A549 (cell line): ENCODE data around the gene WTIP. TPM values are rescaled to one million over a fixed set of nuclear protein-coding genes. Genes with fewer than 3 reads are reported as not detected.

ENCODE experiments used
- ATAC-seq, 2 experiments: fragments of 200-7000 bp in 1 of 2; fragments of >200 bp in 1 of 2; cut with Nextera tagmentation in 1 of 2; cut with Tn5 transposase in 1 of 2; 3 replicates each; pipeline versions ENCODE4 v1.8.0 to v1.9.1; 2018 to 2020; ENCODE audit warnings: mild to moderate bottlenecking in 1 of 2, moderate library complexity in 1 of 2
- CTCF ChIA-PET: fragments of 300-600 bp; sonication (Branson Sonifier 250); formaldehyde crosslinking; extraction: SDS; loops from one replicate; lab custom pipeline; 2021; ENCODE audit warnings: antibody characterized with exemption, inconsistent platforms; lab: Yijun Ruan, JAX
- POLR2A ChIA-PET: fragments of 350-600 bp; formaldehyde crosslinking; extraction: SDS; loops from one replicate; lab custom pipeline; 2021; ENCODE audit warnings: antibody characterized with exemption, inconsistent platforms; lab: Yijun Ruan, JAX
- DNase-seq, 2 experiments: peaks; one replicate each; pipeline versions ENCODE4 v3.0.0 to v3.0.0-alpha.2; 2011 to 2016; ENCODE audit warnings: low read depth in 1 of 2, low spot score in 1 of 2
- FAIRE-seq: peaks from 2 replicates; lab custom pipeline; 2011; peaks lifted over from hg19 to GRCh38; lab: Jason Lieb, UNC
- H3K27ac ChIP-seq, 2 experiments: fragments of >200 bp; sonication (Bioruptor Twin); formaldehyde crosslinking; 3 replicates each; pipeline ENCODE4 v1.5.1; 2016 to 2017
- H3K4me1 ChIP-seq: fragments of >200 bp; sonication (Bioruptor Twin); formaldehyde crosslinking; 3 replicates; pipeline ENCODE4 v1.6.1; 2016
- H3K4me2 ChIP-seq: fragments of >200 bp; sonication (Bioruptor Twin); formaldehyde crosslinking; 3 replicates; pipeline ENCODE4 v1.6.1; 2016
- H3K4me3 ChIP-seq: fragments of >200 bp; sonication (Bioruptor Twin); formaldehyde crosslinking; 3 replicates; pipeline ENCODE4 v1.5.1; 2016
- H3K9me3 ChIP-seq: fragments of >200 bp; sonication (Bioruptor Twin); formaldehyde crosslinking; 3 replicates; pipeline ENCODE4 v1.6.1; 2016
- CBX2 ChIP-seq: fragments of 200-600 bp; sonication (generic); IDR thresholded peaks from 2 replicates; pipeline ENCODE4 v1.6.1; 2016; ENCODE audit warnings: low read depth, mild to moderate bottlenecking, borderline replicate concordance
- CHD2 ChIP-seq: fragments of 150-350 bp; IDR thresholded peaks from 2 replicates; pipeline ENCODE4 v1.6.1; 2014; ENCODE audit warnings: low read length; ENCODE audit not compliant: partially characterized antibody
- EHF ChIP-seq: fragments of 250-450 bp; sonication (Bioruptor Pico); IDR thresholded peaks from 2 replicates; pipeline ENCODE4 v1.5.0; 2020; ENCODE audit warnings: mild to moderate bottlenecking
- EHMT2 ChIP-seq: fragments of 200-600 bp; sonication (generic); IDR thresholded peaks from 2 replicates; pipeline ENCODE4 v1.6.1; 2016; ENCODE audit warnings: antibody characterized with exemption, low read depth, mild to moderate bottlenecking, moderate library complexity
- EP300 ChIP-seq, 2 experiments: fragments of >200 bp; sonication (Bioruptor Twin); formaldehyde crosslinking; IDR thresholded peaks; 2 replicates in 1 of 2; 3 replicates in 1 of 2; pipeline ENCODE4 v1.6.1; 2016 to 2017
- ESRRA ChIP-seq: fragments of 150-350 bp; IDR thresholded peaks from 2 replicates; pipeline ENCODE4 v1.6.1; 2014; ENCODE audit warnings: mild to moderate bottlenecking, low read length, borderline replicate concordance
- FOXS1 ChIP-seq: fragments of 250-450 bp; sonication (Bioruptor Pico); IDR thresholded peaks from 2 replicates; pipeline ENCODE4 v1.5.0; 2020; ENCODE audit warnings: mild to moderate bottlenecking, moderate library complexity
- HDAC2 ChIP-seq: fragments of 200-600 bp; sonication (generic); IDR thresholded peaks from 2 replicates; pipeline ENCODE4 v1.6.1; 2016
- HOXB5 ChIP-seq: fragments of 250-450 bp; sonication (Bioruptor Pico); IDR thresholded peaks from 2 replicates; pipeline ENCODE4 v1.5.0; 2020; ENCODE audit warnings: mild to moderate bottlenecking, moderate library complexity
- KDM1A ChIP-seq: fragments of 200-600 bp; sonication (generic); IDR thresholded peaks from 2 replicates; pipeline ENCODE4 v1.6.1; 2016; ENCODE audit warnings: low read depth, mild to moderate bottlenecking
- NFE2L2 ChIP-seq: fragments of 150-350 bp; conservative IDR thresholded peaks from 2 replicates; pipeline ENCODE4 v1.6.1; 2014; ENCODE audit warnings: low read length
- SMC3 ChIP-seq: fragments of >200 bp; sonication (Bioruptor Twin); formaldehyde crosslinking; IDR thresholded peaks from 3 replicates; pipeline ENCODE4 v1.6.1; 2018; ENCODE audit warnings: inconsistent platforms
- TFCP2L1 ChIP-seq: fragments of 250-450 bp; sonication (Bioruptor Pico); IDR thresholded peaks from 2 replicates; pipeline ENCODE4 v1.5.0; 2021; ENCODE audit warnings: mild to moderate bottlenecking
- TP53 ChIP-seq: fragments of 250-450 bp; sonication (Bioruptor Pico); IDR thresholded peaks from 2 replicates; pipeline ENCODE4 v1.5.0; 2021; ENCODE audit warnings: mild to moderate bottlenecking, moderate library complexity
- WGBS: methylation state at CpG from one replicate; pipeline ENCODE4 v1.1.6; 2017; ENCODE audit errors: missing lambda C conversion rate; 5-methylcytosine and 5-hydroxymethylcytosine counted together
- polyA plus RNA-seq, 4 experiments: library from polyadenylated mRNA; depleted of rRNA in 3 of 4; stranded (reverse); fragments of >200 nt; fragmentation: RNase III in 1 of 4; extraction: RNeasy Plus Mini Kit Qiagen cat#74134 plus additional on column Dnase treatment in 1 of 4; gene quantifications; 2 replicates in 3 of 4; 3 replicates in 1 of 4; pipeline ENCODE4 v1.2.3, GENCODE V29; 2011 to 2017
- TF ChIP-seq, protein P1 (sequence below): fragments of 250-450 bp; sonication (Bioruptor Pico); IDR thresholded peaks from 2 replicates; pipeline ENCODE4 v1.5.0; 2020; ENCODE audit warnings: low read depth, mild to moderate bottlenecking, moderate library complexity
- TF ChIP-seq, protein P2 (sequence below): IDR thresholded peaks from 2 replicates; pipeline ENCODE4 v1.6.1; 2012; ENCODE audit warnings: low read depth, borderline replicate concordance
- TF ChIP-seq, protein P3 (sequence below): fragments of 150-350 bp; IDR thresholded peaks from 2 replicates; pipeline ENCODE4 v1.6.1; 2014; ENCODE audit warnings: low read depth, mild to moderate bottlenecking, low read length
- TF ChIP-seq, protein P4 (sequence below): fragments of 450-650 bp; IDR thresholded peaks from 2 replicates; pipeline ENCODE4 v1.6.1; 2014; ENCODE audit warnings: antibody characterized with exemption
- TF ChIP-seq, protein P5 (sequence below): fragments of >200 bp; sonication (Bioruptor Twin); formaldehyde crosslinking; IDR thresholded peaks from 3 replicates; pipeline ENCODE4 v1.6.1; 2016

Gene WTIP
- polyA plus RNA-seq, 2 of the 4 experiments (the other 2 are of a cell fraction): 18.8 to 21.2 TPM

DNA sequence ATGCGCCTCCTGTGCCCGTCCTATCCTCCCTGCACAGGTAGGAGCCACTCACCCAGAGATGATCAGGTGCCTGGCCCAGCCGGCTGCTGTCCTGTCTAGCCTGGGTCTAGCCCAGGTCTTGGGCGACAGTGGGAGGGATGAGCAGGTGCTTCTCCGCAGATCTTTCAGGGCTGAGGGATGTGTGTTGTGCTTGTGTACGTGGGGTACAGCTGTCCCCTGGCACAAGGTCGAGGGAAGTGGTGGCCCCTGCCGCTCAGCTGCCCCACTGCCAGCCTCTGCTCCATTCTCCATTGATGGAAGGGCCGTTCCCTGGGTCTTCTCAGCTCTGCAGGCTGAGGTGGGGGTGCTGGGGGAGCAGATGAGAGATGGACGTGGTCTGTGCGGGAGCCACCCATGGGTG is 13.0 kb downstream of the WTIP start:
- Histone ChIP-seq H3K27ac (no peak overlapping the region), H3K4me2 (no peak overlapping the region), H3K9me3 (no peaks in the 10 kb centered on the region), H3K4me3 (no peak overlapping the region), H3K4me1 (no peaks in the 10 kb centered on the region)
- POLR2A ChIA-PET: no interaction called here
- no peak for ATAC-seq
- CTCF ChIA-PET: interaction anchor here (0.7 kb wide), 1 partner anchor 17 kb away, joined by 3 read pairs; no protein-coding TSS in a partner anchor
- 84% methylated on average over 11 of the region's 11 CpGs for WGBS
- DNase-seq: no peak
- no peak for FAIRE-seq
- TF ChIP-seq SMC3 (no peak), KDM1A (no peak)
- TF ChIP-seq, protein P1, sequence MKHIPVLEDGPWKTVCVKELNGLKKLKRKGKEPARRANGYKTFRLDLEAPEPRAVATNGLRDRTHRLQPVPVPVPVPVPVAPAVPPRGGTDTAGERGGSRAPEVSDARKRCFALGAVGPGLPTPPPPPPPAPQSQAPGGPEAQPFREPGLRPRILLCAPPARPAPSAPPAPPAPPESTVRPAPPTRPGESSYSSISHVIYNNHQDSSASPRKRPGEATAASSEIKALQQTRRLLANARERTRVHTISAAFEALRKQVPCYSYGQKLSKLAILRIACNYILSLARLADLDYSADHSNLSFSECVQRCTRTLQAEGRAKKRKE: no peak
- TF ChIP-seq, all 56 proteins: peak for 0

DNA sequence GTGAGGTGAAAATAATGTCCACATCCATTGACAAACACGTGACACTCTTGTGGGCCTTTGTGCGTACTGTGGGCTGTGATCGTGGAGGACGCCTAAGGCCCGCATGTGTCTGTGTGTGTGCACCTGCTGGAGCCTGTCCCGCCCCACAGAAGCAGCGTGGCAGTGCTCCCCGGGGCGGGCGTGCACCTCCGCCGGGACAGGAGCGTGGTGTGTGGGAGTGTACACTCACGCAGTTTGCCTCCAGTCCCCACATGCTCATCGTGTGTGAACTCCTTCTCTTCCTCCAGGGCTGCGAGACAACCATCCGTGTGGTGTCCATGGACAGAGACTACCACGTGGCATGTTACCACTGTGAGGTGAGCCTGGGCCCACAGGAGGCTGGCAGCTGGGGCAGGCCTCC is 13.9 kb downstream of the WTIP start:
- FAIRE-seq (no peak), DNase-seq (no peak), ATAC-seq (no peak)
- ChIA-PET CTCF (interaction anchor here (1.2 to 1.8 kb wide), 2 partner anchors 13 to 717 kb away, joined by 3 to 7 read pairs; no protein-coding TSS in a partner anchor), POLR2A (no interaction called here)
- 96% methylated on average over 18 of the region's 18 CpGs for WGBS
- Histone ChIP-seq H3K4me1 (no peaks in the 10 kb centered on the region), H3K4me2 (no peak overlapping the region)
- TF ChIP-seq ESRRA: no peak
- TF ChIP-seq NFE2L2: no peak
- no peak for TF ChIP-seq EHF (CRISPR knock-in tag)
- TF ChIP-seq, protein P2, sequence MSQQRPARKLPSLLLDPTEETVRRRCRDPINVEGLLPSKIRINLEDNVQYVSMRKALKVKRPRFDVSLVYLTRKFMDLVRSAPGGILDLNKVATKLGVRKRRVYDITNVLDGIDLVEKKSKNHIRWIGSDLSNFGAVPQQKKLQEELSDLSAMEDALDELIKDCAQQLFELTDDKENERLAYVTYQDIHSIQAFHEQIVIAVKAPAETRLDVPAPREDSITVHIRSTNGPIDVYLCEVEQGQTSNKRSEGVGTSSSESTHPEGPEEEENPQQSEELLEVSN: no peak
- no peak for TF ChIP-seq TFCP2L1 (CRISPR knock-in tag)
- TF ChIP-seq TP53: no peak
- TF ChIP-seq, protein P3, sequence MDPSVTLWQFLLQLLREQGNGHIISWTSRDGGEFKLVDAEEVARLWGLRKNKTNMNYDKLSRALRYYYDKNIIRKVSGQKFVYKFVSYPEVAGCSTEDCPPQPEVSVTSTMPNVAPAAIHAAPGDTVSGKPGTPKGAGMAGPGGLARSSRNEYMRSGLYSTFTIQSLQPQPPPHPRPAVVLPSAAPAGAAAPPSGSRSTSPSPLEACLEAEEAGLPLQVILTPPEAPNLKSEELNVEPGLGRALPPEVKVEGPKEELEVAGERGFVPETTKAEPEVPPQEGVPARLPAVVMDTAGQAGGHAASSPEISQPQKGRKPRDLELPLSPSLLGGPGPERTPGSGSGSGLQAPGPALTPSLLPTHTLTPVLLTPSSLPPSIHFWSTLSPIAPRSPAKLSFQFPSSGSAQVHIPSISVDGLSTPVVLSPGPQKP: no peak
- no peak for TF ChIP-seq FOXS1
- no peak for TF ChIP-seq EHMT2
- TF ChIP-seq CHD2: no peak
- TF ChIP-seq, protein P4, sequence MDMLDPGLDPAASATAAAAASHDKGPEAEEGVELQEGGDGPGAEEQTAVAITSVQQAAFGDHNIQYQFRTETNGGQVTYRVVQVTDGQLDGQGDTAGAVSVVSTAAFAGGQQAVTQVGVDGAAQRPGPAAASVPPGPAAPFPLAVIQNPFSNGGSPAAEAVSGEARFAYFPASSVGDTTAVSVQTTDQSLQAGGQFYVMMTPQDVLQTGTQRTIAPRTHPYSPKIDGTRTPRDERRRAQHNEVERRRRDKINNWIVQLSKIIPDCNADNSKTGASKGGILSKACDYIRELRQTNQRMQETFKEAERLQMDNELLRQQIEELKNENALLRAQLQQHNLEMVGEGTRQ: no peak
- no peak for TF ChIP-seq EP300 (IDR thresholded peaks at IDR 0.05)
- TF ChIP-seq HDAC2: no peak
- TF ChIP-seq, protein P5, sequence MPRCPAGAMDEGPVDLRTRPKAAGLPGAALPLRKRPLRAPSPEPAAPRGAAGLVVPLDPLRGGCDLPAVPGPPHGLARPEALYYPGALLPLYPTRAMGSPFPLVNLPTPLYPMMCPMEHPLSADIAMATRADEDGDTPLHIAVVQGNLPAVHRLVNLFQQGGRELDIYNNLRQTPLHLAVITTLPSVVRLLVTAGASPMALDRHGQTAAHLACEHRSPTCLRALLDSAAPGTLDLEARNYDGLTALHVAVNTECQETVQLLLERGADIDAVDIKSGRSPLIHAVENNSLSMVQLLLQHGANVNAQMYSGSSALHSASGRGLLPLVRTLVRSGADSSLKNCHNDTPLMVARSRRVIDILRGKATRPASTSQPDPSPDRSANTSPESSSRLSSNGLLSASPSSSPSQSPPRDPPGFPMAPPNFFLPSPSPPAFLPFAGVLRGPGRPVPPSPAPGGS: no peak
- TF ChIP-seq, all 56 proteins: peak for 0
- H3K9me3 ChIP-seq: no peaks in the 10 kb centered on the region
- H3K4me3 ChIP-seq: no peak overlapping the region
- H3K27ac ChIP-seq: no peak overlapping the region

DNA sequence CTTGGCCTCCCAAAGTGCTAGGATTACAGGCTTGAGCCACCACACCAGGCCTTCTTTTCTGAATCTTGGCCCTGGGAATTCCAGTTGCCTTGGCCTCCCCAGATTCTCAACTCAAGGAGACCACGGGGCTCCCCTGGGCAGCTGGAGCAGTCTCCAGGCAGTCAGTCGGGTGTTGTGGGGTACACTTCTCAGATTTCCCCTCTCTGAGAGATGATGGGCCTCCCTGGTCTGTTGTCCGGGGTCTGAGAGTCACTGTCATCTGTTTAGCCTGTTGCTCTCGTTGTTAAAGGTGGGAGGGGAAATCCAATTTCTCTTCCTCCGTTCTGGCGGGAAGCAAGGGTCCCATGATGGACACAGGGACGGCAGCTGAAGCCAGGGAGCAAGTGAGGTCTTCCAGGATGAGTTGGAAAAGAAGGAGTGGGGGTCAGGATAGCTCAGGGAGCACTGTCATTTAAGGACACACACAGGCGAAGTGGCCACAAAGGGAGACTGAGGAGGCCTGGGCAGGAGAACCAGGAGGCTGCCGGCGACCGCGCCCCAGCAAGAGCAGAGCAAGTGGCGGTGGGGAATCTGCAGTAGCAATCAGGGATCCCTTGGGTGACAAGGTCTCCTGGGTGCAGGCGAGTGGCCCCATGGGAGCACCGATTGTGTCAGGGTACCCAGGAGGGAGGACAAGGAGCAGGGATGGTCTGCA is 15.7 kb downstream of the WTIP start:
- POLR2A ChIA-PET: no interaction called here
- Histone ChIP-seq H3K4me2 (no peak overlapping the region), H3K9me3 (no peaks in the 10 kb centered on the region), H3K4me3 (no peak overlapping the region), H3K27ac (no peak overlapping the region), H3K4me1 (peaks cover 3% of the 10 kb centered on the region; the same call in 1 of the 3 replicates)
- no peak for ATAC-seq
- DNase-seq: no peak
- no peak for FAIRE-seq
- TF ChIP-seq HOXB5 (CRISPR knock-in tag) (no peak), EP300 (IDR thresholded peaks at IDR 0.05) (no peak), CHD2 (no peak), CBX2 (no peak)
- CTCF ChIA-PET: interaction anchor here (1.0 to 3.9 kb wide), 4 partner anchors 8 to 719 kb away, joined by 3 to 29 read pairs (median 7); partner anchors contain the start of gene WTIP
- 89% methylated on average over 15 of the region's 15 CpGs for WGBS
